Measurements from ENCODE around the gene SDK1. TPM values are rescaled to one million over a fixed set of nuclear protein-coding genes. Genes with fewer than 3 reads are reported as not detected.

SDK1 gene
- total RNA-seq, 4 donors from 2014 or later, result 3.7 to 80.9 (median 13.1) TPM

DNA sequence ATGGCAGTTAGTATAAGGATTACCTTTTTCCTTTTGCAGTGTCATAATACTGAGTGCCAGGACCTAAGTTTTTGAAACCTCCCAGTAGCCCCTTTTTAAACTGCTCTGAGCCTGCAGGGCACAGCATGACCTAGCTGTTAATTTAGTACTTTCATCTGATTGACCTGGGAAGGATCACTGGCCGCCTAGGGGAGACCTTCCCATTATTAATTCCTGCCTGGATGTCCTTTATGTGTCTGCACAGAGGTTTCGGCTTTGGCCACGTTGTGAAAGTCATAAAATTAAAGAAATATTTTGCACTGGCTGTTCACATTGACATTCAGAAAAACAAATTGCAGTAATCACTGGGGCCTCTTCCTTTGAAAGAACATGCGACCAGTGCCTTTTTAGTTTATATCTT, 290.2 kb downstream of the SDK1 start:
- H3K4me3 ChIP-seq, result no peak overlapping the region

DNA sequence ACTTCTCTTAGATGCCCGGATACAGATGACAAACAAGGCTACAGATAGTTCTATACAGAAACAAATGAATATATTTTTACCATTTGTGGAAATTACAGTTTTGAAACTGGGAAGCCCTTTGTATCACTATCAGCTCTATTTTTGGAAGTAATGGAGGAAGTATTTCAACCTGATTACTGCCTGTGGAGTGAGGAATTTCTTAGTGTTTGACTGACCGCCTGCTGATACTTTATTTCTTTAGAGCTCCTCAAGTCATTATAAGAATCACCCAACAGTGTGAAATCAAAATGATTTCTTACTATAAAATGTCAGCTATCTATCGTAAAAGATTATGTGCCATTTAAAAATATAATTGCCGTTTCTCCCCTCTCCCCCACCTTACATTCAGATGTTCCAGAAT, 290.9 kb downstream of the SDK1 start:
- no peak overlapping the region for H3K27ac ChIP-seq
- no peaks in the 10 kb centered on the region for H3K4me1 ChIP-seq
- H3K36me3 ChIP-seq, result no peaks in the 10 kb centered on the region
- DNase-seq, result no peak
- no peaks in the 10 kb centered on the region for H3K27me3 ChIP-seq
- H3K9me3 ChIP-seq, result no peaks in the 10 kb centered on the region
- TF ChIP-seq, protein P1, sequence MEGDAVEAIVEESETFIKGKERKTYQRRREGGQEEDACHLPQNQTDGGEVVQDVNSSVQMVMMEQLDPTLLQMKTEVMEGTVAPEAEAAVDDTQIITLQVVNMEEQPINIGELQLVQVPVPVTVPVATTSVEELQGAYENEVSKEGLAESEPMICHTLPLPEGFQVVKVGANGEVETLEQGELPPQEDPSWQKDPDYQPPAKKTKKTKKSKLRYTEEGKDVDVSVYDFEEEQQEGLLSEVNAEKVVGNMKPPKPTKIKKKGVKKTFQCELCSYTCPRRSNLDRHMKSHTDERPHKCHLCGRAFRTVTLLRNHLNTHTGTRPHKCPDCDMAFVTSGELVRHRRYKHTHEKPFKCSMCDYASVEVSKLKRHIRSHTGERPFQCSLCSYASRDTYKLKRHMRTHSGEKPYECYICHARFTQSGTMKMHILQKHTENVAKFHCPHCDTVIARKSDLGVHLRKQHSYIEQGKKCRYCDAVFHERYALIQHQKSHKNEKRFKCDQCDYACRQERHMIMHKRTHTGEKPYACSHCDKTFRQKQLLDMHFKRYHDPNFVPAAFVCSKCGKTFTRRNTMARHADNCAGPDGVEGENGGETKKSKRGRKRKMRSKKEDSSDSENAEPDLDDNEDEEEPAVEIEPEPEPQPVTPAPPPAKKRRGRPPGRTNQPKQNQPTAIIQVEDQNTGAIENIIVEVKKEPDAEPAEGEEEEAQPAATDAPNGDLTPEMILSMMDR (IDR thresholded peaks at IDR 0.05), result no peak
- no peak for TF ChIP-seq POLR2A (IDR thresholded peaks at IDR 0.05)
- no peak overlapping the region for H3K4me3 ChIP-seq

More for the DNA sequence above, 290.2 kb downstream of the SDK1 start:
- no peaks in the 10 kb centered on the region for H3K4me1 ChIP-seq
- no peak for TF ChIP-seq POLR2A (IDR thresholded peaks at IDR 0.05)
- TF ChIP-seq, protein P1 (IDR thresholded peaks at IDR 0.05), result no peak
- H3K27ac ChIP-seq, result no peak overlapping the region
- no peaks in the 10 kb centered on the region for H3K27me3 ChIP-seq
- H3K36me3 ChIP-seq, result no peaks in the 10 kb centered on the region
- H3K9me3 ChIP-seq, result no peaks in the 10 kb centered on the region
- DNase-seq, result no peak

DNA sequence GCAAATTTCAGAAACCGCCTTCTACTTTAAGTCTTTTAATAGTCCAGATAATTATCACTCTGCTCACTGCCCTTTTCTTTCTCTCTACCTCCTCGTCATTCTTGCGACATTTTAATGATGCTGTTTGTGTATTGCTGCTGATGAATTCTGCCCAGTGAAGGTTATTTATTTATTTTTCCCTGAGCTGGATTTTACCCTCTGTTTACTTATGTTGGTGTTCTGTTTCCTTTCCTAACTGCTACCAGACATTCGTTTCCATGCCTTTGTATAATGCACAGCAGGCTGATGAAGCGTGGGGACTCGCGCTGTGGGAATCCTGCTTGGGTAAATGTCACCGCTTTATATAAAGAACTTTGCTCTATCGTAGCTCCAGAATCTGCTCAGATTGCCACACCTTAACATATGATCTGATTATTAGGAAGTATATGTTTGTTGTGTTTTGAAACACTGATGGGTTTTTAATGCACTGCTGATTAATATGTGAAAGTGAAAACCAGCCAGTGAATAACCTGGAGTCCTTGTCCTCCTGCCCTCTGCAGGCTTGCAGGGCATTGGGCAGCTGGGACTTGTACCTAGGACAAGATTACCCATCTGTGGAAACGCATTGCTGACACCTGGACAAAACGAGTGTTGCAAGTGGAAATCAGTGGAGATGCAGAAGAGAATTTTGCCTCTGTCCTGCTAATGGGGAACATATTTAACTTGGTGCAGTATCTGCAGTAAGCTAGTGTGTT, 291.5 kb downstream of the SDK1 start:
- no peaks in the 10 kb centered on the region for H3K9me3 ChIP-seq
- TF ChIP-seq POLR2A (IDR thresholded peaks at IDR 0.05), result no peak
- TF ChIP-seq, protein P1 (IDR thresholded peaks at IDR 0.05), result peak in 1 of 6 experiments; percentile 29
- H3K27me3 ChIP-seq, result no peaks in the 10 kb centered on the region
- H3K4me3 ChIP-seq, result no peak overlapping the region
- H3K4me1 ChIP-seq, result no peaks in the 10 kb centered on the region
- DNase-seq, result no peak
- no peaks in the 10 kb centered on the region for H3K36me3 ChIP-seq
- no peak overlapping the region for H3K27ac ChIP-seq

DNA sequence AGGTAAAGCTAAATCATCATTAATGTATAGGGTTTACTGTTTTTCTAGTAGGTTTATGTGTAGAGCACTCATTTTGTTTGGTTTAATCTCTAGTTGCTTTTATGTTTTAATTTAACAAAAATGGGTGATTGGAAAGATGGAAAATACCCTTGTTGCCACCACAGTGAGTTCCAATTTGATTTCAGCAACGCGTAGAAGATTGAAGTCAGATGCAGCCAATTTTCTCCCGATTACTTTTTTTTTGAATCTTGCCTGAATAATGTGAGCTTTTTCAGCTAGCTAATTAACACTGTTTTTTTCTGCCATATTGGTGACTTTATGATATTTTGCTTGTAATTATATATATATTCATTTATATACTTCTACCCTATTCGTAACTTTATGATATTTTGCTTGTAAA, 293.8 kb downstream of the SDK1 start:
- no peak for TF ChIP-seq POLR2A (IDR thresholded peaks at IDR 0.05)
- TF ChIP-seq, protein P1 (IDR thresholded peaks at IDR 0.05), result no peak
- no peak for DNase-seq
- H3K27ac ChIP-seq, result no peak overlapping the region

DNA sequence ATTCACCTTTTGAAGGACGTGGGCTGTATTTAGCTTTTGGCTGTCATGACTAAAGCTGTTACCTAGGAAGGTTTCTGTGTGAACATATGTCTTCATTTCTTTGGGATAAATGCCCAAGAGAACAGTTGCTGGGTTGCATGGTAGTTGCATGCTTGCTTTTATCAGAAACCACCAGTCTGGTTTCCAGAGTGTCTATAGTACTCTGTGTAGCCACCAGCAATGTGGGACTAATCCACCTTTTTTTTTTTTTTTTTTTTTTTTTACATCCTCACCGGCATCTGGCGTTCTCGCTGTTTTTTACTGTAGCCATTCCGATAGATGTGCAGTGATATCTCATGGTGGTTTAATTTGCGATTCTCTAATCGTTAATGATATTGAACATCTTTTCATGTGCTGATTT, 297.8 kb downstream of the SDK1 start:
- TF ChIP-seq POLR2A (IDR thresholded peaks at IDR 0.05), result no peak
- TF ChIP-seq, protein P1 (IDR thresholded peaks at IDR 0.05), result no peak
- Histone ChIP-seq H3K36me3 (no peaks in the 10 kb centered on the region), H3K27me3 (no peaks in the 10 kb centered on the region), H3K4me3 (no peak overlapping the region), H3K9me3 (no peaks in the 10 kb centered on the region), H3K27ac (no peak overlapping the region), H3K4me1 (no peaks in the 10 kb centered on the region)
- no peak for DNase-seq

More for the DNA sequence above, 293.8 kb downstream of the SDK1 start:
- no peaks in the 10 kb centered on the region for H3K36me3 ChIP-seq
- no peaks in the 10 kb centered on the region for H3K9me3 ChIP-seq
- H3K4me1 ChIP-seq, result no peaks in the 10 kb centered on the region
- no peak overlapping the region for H3K4me3 ChIP-seq
- no peaks in the 10 kb centered on the region for H3K27me3 ChIP-seq
